ENCODE data around the gene UCN3. TPM values are rescaled to one million over a fixed set of nuclear protein-coding genes. Genes with fewer than 3 reads are reported as not detected.

UCN3 gene, protein sequence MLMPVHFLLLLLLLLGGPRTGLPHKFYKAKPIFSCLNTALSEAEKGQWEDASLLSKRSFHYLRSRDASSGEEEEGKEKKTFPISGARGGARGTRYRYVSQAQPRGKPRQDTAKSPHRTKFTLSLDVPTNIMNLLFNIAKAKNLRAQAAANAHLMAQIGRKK
- not detected in 2 replicates for total RNA-seq (2014; rRNA removed; shearing (Covaris generic))

DNA sequence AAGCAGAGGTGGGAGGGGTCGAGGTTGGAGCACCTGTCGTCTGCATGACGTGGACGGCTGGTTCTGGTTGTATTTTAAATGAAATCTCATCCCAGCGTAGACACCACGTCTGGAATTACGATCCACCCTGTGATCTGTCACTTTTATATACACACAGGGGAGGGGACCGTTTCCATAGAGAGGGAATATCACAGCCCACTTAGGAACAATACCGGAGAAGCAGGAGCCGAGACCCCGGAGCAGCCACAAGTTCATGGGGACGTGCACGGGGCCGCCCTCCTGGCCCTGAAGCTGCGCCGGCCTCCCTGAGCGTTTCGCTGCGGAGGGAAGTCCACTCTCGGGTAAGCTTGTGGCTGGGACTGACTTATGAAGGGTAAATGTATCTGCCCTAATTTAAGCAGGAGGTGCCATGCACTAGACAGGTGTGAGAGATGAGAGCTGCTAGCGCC is at the start of gene UCN3:
Gene UCN3 (plus strand): TSS at position 77 of the 449 bp plus-strand sequence. CDS start 8,755 bp downstream, outside the sequence.
- DNase-seq (ENCODE audit: low read depth), result no peak

DNA sequence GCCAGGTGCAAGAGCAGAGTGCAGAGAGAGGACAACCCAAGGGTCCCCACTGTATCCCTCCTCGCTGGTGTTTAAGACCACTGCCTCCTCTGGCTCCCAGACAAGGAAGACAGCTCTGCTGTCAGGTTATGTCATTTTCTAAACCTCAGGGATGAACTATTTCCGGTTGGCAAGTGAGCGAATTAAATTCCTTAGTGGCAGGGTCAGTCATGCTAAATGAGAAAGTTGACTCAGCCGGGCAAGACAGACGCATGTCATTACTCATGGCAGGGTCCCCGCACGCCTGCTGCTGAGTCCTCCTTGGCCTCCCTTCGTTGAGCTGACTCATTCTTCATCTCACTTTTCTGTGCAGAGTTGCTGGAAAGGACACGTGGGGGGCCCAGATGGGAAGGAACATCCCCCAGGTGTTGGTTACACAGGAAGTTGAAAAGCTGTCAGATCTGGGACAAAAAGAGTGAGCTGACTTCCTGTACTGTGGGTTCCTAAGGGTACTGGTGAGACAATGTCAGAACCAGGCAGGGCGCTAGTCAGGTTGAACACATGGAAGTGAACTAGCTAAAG is 47.1 kb upstream of the UCN3 start:
- DNase-seq (ENCODE audit: low read depth), result peak; percentile 90

DNA sequence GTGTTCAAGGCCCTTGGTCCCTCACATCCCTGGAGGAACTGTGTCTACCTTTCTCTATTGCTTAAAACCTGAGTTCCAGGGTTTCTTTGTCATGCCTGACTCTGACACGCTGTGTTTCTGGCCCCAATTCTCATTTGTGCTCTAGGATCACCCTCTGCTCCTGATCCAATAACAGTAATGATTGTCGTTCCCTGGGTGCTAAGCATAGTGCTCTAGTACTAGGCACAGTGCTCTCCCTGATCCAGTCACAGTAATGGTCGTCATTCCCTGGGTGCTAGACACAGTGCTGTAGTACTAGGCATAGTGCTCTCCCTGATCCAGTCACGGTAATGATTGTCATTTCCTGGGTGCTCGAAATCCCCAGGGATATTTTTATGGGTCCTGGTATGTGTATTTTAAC is 46.6 kb upstream of the UCN3 start:
- DNase-seq (ENCODE audit: low read depth), result no peak

DNA sequence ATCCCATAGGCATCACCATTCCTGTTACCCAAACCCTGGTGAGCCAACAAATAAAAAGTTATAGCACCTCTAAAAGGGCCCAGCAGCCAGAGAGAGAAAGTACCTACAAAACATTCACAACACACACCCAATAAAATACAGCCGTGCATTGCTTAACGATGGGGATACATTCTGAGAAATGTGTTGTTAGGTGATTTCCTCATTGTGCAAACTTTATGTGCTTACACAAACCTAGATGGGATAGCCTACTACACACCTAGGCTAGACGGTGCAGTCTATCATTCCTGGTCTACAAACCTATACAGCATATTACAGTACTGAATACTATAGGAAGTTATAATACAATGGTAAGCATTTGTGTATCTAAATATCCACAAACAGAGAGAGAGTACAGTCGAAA is 44.9 kb upstream of the UCN3 start:
- DNase-seq (ENCODE audit: low read depth), result no peak

DNA sequence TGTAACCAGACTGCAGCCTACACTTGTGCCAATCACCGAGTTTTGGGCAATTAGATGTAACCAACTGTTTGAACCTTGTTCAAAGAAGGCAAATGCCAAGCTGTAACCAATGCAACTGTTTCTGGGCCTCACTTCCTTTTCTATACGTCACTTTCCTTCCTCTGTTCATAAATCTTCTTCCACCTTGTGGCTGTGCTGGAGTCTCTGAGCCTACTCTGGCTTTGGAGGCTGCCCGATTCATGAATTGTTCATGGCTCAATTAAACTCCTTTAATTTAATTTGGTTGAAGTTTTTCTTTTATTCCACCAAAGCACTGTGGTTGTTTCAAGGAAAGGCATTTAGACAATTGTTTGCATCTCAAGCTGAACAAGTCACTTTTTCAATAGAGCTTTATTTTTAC is 43.5 kb upstream of the UCN3 start:
- DNase-seq (ENCODE audit: low read depth), result no peak

DNA sequence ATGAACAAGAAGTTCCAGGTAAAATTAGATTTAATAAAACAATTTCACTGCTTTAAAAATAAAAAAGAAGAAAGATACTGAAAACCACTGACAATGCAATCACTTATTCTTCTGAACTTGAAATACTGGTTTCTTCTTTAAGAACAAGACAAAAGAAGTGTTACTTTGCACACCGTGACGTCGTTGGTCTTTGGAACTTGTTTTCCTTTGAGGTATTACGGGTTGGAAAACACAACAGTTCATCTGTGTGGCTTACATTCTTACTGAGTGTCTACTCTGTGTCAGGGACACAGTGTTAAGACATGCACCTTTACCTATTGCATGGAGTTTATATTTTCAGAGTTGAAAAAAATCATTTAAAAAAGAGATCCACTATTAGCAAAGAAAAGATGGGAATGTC is 41.3 kb upstream of the UCN3 start:
- DNase-seq (ENCODE audit: low read depth), result no peak

DNA sequence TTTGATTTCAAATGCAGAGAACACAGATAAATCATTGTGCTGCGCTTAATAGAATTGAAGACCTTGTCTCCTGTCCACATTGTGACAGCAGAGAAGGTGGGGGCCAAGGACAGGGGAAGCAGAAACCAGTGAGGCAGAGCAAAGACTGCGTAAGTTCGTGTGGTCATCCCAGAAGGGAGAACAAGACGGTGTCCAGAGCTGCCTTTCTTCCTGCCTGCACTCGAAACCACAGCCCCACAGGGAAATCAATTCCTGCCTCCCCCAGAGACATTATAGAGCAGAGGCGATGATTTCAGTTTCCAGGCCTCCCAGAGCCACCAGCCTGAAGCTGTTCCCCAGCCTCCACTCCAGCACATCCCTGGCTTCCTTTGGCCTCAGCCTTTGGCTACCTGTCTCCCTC is 39.7 kb upstream of the UCN3 start:
- DNase-seq (ENCODE audit: low read depth), result no peak

DNA sequence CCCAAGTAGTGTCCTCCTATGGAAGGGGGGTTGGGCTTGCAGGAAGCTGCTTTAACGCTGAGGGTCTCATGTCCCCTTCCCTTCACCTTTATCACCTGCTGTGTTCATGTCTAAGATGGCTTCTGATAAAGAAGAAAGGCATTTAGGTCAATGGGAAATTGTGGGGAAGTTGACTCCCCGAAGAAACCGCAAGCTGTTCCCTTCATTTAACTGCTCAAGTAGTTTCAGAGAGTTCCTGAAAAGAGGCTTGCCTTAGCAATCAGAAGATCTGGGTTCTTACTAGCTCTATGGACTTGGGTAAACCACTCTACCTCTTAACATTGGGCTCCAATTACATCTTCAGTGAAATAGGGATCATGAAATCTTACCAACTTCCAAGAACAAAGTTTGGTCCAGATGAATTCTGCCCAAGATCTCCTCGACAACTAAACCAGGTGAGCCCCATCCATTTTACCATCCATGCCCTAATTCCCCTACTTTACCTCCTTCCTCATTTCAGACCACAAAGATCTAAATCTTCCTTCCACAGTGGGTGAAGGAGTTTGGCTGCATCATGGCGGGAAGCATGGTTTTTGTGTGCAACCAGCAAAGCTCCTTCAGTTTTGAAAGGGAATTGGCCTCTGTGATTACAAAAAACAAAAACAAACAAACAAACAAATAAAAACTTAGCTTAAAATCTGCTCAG is 30.4 kb upstream of the UCN3 start:
- DNase-seq (ENCODE audit: low read depth), result no peak

DNA sequence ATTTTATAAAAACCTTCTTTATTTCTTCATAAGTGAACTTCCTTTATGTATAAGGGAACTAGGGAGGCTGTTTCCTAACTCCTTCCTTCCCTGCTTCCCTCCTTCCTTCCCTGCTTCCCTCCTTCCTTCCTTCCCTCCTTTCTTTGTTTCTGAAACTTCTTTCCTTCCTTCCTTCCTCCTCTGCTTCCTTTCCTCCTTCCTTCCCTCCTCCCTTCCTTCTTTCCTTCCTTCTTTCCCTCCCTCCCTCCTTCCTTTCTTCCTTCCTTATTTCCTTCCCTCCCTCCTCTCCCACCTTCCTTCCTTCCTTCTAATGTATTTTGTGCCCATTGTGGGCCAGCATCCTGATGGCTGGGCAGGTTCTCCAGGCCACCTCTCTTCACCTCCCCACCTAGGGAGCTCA is 26.8 kb upstream of the UCN3 start:
- DNase-seq (ENCODE audit: low read depth), result no peak

DNA sequence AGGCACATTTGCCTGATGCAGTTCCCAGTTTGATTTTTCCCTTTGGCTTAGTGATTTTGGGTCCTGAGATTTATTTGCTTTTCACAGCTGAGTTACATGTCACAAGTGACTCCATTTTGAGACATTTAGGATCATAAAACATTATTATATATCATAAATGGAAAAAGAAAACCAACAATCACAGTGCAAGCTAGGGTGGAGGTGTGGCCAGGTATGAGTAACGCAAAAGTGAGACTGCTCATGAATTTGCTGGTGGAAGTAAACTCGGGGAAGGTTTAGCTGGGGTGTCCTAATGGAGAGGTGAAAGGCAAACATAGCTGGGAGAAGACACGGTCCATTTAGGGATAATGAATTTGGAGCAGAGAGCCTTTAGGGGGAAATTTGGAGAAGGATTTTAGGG is 21.7 kb upstream of the UCN3 start:
- no peak for DNase-seq (ENCODE audit: low read depth)

DNA sequence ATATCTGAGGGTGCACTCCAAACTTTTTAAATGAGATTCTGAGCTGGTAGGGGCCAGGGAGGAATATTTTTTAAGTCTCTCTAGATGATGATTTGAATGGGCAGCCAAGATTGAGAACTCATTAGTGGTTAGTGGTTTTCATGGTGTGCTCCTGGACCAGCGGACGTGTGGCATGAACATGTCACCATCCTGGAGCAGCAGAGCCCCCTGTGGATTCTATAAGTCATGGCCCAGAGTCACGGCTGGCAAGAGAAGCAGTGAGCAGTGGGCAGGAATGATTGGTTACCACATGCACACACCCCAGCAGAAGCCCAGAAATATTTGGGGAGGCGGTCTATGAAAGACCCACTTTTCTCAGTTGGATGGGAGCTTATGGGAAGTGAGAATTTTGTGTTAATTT is 21.2 kb upstream of the UCN3 start:
- DNase-seq (ENCODE audit: low read depth), result peak; percentile 42

DNA sequence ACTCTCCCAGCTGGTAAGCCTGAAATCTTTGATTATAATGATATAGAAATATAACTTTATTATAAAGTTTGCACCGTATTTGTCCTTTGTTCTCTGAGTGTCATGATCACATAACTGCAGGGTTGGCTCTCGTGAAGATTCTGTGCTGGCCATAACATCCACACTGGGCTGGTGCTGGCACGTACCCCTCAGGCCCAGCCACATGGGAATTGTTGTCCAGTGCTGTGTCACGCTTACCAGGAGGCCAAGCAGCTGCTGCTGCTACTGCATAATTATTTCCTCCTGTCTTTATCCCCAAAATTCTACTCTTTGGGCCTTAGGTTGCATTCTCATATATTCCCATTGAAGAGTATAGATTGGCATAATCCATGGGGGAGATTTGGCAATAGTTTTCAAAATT is 20.8 kb upstream of the UCN3 start:
- no peak for DNase-seq (ENCODE audit: low read depth)

DNA sequence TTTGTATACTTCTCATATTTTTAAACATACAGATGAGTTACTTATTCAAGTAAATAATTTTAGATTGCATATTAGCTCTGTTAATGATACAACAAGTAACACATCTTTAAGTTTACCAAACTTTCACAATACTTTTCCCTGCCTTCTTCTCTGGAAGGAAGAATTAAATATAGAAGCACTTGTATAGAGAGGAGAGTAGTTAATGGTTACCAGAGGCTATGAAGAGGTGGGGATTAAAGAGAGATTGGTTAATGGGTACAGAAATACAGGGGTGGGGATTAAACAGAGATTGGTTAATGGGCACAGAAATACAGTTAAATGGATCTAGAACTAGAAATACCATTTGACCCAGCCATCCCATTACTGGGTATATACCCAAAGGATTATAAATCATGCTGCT is 20.0 kb upstream of the UCN3 start:
- no peak for DNase-seq (ENCODE audit: low read depth)

DNA sequence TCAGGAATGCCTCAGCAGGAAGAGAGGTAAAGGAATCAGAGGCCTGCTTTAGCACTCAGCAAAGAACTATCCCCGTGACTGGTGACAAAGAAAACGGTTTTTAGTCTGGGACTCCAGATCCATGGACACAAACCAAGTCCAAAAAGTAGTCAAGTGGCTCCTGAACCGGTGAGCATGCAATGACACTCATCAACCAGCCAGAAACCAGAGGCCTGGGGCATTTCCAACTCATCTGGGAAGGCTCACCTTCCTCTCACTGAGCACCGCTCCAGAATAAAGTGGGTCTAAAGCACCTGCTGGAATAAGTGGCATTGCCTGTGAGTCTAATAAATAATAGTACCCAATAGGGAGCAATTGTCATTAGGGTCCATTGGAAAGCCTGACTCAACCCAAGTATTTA is 17.9 kb upstream of the UCN3 start:
- DNase-seq (ENCODE audit: low read depth), result no peak

DNA sequence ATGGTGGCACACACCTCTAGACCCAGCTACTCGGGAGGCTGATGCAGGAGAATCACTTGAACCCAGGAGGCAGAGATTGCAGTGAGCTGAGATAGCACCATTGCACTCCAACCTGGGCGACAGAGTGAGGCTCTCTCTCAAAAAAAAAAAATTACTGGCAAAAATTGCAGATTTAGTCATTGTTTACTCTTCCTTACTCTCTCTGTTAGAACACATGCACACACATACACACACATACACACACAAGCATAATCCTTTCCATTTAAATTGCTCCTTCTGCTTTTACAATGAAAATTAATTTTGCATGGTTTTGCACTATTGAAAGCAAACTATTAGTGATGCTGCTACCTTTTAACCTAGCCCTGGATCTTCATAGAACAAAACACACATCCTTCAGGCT is 15.4 kb upstream of the UCN3 start:
- no peak for DNase-seq (ENCODE audit: low read depth)

DNA sequence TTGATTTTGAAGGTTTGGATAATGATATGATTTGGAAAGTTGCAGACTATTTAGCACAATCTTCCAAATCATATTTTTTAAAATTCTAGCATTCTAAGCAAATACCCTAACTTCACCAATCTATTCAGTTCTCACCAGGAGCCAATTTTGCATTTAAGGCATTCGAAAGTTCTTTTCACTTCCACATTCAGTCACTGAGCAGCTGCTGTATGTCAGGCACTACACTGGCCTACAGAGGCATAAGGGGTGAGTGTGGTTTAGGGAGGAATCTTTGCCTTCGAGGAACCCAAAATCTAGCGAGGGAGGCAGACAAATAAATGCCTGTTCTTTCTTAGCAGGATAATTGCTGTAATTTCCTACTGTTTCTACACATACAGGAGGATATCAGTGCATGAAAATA is 10.7 kb upstream of the UCN3 start:
- DNase-seq (ENCODE audit: low read depth), result no peak

DNA sequence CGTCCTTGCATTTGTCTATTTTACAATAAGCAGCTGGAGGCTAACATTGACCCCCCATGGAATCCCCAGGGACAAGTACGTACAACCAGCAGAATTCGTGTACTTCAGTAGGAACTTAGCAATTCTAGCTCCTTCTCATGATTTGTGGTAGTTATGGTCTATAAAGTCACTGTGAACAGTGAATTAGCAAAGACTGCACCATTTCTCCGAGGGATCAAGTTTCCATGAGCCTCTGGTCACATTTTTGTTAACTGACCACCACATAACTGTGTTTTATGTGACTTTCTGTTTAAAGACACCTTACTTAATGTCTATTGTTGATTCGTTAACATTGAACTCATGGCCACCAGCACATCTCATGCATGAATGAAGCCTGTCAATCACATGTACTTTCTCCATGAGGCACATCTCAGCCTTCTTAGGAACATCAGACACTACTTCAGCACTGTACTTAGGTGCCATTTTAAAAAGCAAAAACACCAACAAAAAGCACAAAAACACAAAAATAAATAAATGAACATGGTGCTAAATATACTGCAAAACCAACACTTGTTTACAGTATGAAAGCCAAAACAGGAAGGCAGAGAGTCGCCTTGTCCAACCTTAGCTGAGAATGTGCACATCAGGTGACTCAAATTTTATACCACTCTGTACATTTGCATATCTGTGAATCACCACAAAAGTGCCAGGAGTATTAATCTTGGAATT is 9.0 kb upstream of the UCN3 start:
- DNase-seq (ENCODE audit: low read depth), result no peak

DNA sequence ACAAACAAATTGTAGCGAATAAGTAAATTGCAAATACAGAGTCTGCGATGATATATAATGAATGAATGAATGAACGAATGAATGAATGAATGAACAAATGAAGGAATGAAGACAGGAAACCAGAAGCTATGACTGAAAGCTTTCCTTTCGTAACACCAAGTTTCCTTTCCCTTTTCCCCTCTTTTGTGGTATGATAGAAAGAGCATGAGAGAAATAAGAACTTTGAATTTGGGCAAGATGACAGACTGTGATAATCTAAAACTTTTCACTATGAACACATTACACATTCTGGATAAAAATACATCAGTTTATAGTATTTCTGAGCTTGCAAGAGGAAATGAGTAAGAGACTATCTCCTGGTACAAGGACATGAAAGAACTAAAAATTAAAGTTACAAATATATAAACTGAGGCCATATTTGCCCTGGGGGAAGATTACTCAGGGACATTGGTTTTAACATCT is 8.4 kb upstream of the UCN3 start:
- peak; percentile 4 for DNase-seq (ENCODE audit: low read depth)

DNA sequence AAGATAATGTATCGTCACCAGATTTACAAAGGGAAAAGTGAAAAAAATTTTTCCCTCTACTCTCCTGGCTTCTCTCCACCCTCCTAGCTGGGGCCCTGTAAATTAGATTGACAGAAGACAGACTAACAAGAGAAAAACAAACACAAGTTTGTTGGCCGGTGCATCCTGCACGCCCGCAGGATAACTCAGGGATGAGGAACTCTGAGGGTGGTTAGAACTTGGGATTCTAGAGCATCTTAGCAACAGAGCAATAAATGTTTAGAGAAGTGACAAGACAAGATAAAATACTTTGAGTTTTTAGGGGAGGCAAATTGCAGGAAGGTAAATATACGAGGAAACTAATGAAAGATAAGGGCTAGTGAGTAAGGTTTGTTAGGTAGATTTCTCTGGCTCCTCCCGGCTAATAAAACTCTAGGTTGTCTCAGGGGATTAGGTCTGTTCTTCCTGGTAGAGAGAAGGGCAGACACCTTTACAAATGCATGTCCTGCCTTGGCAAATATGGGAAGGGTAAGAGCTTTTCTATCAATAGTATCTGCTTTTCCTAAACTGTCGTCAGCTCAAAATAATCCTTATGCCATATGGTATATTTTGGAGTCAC is 4.3 kb upstream of the UCN3 start:
- DNase-seq (ENCODE audit: low read depth), result no peak

DNA sequence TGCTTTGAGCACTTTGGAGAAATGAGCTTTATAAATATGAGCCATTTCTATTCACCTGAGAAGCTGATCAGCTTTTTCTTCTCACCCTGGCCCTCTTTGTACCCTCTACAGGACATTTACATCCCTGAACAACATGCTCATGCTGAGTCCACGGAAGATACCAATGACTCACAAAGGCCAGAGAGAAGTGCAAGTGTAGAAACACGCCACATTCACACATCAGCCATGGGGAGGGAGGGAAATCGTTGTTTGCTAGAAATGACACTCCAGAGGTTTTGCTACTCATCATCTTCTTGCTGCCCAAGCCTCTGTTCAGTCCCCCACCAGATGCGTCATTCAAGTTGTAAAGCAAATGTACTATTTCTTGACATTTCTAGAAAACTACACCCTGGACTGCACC is 2.8 kb upstream of the UCN3 start:
- no peak for DNase-seq (ENCODE audit: low read depth)

DNA sequence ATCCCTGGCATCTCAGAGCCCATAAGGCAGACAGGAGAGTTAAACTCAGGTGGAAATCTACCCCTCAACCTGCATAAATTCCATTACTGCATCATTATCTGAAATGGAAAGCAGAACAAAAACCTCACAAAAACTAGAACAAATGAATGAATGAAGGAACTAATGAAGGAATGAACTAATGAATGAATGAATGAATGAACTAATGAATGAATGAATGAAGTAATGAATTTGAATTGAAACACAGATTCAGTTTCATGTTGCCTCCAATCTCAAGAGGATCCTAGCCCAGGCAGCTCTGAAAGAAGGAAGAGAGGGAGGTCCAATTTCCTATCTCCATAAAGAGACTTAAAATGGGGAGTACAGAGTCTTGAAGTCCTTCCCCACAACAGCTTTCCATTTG is 1.9 kb upstream of the UCN3 start:
- DNase-seq (ENCODE audit: low read depth), result no peak

DNA sequence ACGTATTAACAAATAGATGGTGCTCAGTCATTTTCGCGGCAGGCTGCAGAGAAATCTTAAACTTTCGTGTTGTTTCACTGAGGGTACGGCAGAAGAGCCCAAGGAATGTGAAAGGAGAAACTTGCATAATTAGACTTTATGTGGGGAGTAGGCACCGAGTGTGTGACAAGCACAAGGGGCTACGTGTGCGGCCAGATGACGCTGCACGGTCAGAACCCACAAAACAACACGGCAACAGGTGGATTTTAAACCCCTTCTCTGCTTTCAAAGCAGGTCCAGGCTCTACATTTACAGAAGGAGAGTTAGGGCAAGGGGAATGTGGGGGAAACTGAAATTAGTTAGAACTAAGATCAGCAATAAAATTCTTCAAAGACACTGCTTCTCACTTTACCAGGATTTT is 392 bp upstream of the UCN3 start:
- no peak for DNase-seq (ENCODE audit: low read depth)
